ENCODE measurements around the gene CFAP47. TPM values are rescaled to one million over a fixed set of nuclear protein-coding genes. Genes with fewer than 3 reads are reported as not detected.
A peak's percentile ranks its signal among the peaks of the same experiment; 100 is the strongest.

The CFAP47 gene
- total and polyA plus RNA-seq, 7 donors, result 0.20 TPM; not detected in 6

DNA sequence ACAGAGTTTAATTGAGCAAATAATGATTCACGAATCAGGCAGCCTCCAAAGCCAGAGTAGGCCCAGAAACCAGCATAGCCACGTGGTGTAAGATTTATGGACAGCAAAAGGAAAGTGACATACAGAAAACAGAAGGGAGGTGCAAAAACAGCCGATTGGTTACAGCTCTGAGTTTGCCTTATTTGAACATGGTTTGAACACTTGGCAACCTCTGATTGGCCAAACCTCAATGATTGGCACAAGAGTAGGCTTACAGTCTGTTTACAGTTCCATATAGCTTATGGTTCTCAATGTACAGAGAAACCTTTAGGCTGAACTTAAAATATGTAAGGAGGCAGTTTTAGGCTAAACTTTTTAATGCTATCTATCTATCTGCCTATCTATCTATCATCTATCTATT is 394.8 kb downstream of the CFAP47 start:
- TF ChIP-seq CTCF (IDR thresholded peaks at IDR 0.05), result no peak
- Histone ChIP-seq H3K4me1 (no peaks in the 10 kb centered on the region), H3K27me3 (ENCODE audit: insufficient read depth in 3 of 3, low read length in 2 of 3) (peaks cover 0 to 3% (median 0%) of the 10 kb centered on the region in 3 donors), H3K36me3 (ENCODE audit: insufficient read depth in 1 of 2, low read depth in 1 of 2) (no peaks in the 10 kb centered on the region), H3K9me3 (no peaks in the 10 kb centered on the region), H3K27ac (no peak overlapping the region), H3K4me3 (no peak overlapping the region)
- ATAC-seq, result no peak
- no peak for DNase-seq
- intact Hi-C loops (cut with DNase I), result no loop called here
- 42 to 54% (median 50%) methylated on average over 3 of the region's 3 CpGs for WGBS, 3 donors

GRCh38 chrX:36334572-36334971 is 415.0 kb downstream of the CFAP47 start:
- Histone ChIP-seq H3K4me1 (no peaks in the 10 kb centered on the region), H3K4me3 (no peak overlapping the region), H3K27ac (no peak overlapping the region), H3K27me3 (ENCODE audit: insufficient read depth in 3 of 3, low read length in 2 of 3) (no peaks in the 10 kb centered on the region), H3K36me3 (ENCODE audit: insufficient read depth in 1 of 2, low read depth in 1 of 2) (no peaks in the 10 kb centered on the region), H3K9me3 (no peaks in the 10 kb centered on the region)
- DNase-seq, result no peak
- 32 to 73% (median 44%) methylated on average over 1 of the region's 1 CpG for WGBS, 3 donors
- intact Hi-C loops (cut with DNase I), result no loop called here
- peak in 3 of 4 donors; percentile 48 to 54 (median 54) for ATAC-seq
- no peak for TF ChIP-seq CTCF (IDR thresholded peaks at IDR 0.05)

- no peaks in the 10 kb centered on the region for H3K9me3 ChIP-seq
- H3K27me3 ChIP-seq (ENCODE audit: insufficient read depth in 3 of 3, low read length in 2 of 3), result no peaks in the 10 kb centered on the region
- no peak for TF ChIP-seq CTCF (IDR thresholded peaks at IDR 0.05)
- H3K4me3 ChIP-seq, result no peak overlapping the region
- H3K4me1 ChIP-seq, result no peaks in the 10 kb centered on the region
- ATAC-seq, result no peak
- 41 to 49% (median 46%) methylated on average over 3 of the region's 3 CpGs for WGBS, 3 donors
- H3K36me3 ChIP-seq (ENCODE audit: insufficient read depth in 1 of 2, low read depth in 1 of 2), result no peaks in the 10 kb centered on the region
- no peak overlapping the region for H3K27ac ChIP-seq
- no peak for DNase-seq
- intact Hi-C loops (cut with DNase I), result no loop called here
These were observed 417.2 kb downstream of the CFAP47 start for GRCh38 chrX:36336751-36337150.

GRCh38 chrX:36344301-36344700 is 424.8 kb downstream of the CFAP47 start:
- ATAC-seq (no peak), DNase-seq (no peak)
- intact Hi-C loops (cut with DNase I), result no loop called here
- no peak for TF ChIP-seq CTCF (IDR thresholded peaks at IDR 0.05)
- H3K27ac ChIP-seq, result no peak overlapping the region
- no peaks in the 10 kb centered on the region for H3K27me3 ChIP-seq (ENCODE audit: insufficient read depth in 3 of 3, low read length in 2 of 3)
- H3K9me3 ChIP-seq, result no peaks in the 10 kb centered on the region
- H3K4me1 ChIP-seq, result no peaks in the 10 kb centered on the region
- WGBS, 3 donors, result 53 to 92% (median 83%) methylated on average over 1 of the region's 1 CpG
- H3K36me3 ChIP-seq (ENCODE audit: insufficient read depth in 1 of 2, low read depth in 1 of 2), result no peaks in the 10 kb centered on the region
- no peak overlapping the region for H3K4me3 ChIP-seq

GRCh38 chrX:36348509-36348908 is 429.0 kb downstream of the CFAP47 start:
- no peak for TF ChIP-seq CTCF (IDR thresholded peaks at IDR 0.05)
- intact Hi-C loops (cut with DNase I), result no loop called here
- no peak for ATAC-seq
- no peaks in the 10 kb centered on the region for H3K27me3 ChIP-seq (ENCODE audit: insufficient read depth in 3 of 3, low read length in 2 of 3)
- no peak overlapping the region for H3K27ac ChIP-seq
- DNase-seq, result no peak
- no peak overlapping the region for H3K4me3 ChIP-seq
- H3K4me1 ChIP-seq, result no peaks in the 10 kb centered on the region
- WGBS, 3 donors, result 75 to 88% (median 78%) methylated on average over 1 of the region's 1 CpG
- H3K9me3 ChIP-seq, result no peaks in the 10 kb centered on the region
- H3K36me3 ChIP-seq (ENCODE audit: insufficient read depth in 1 of 2, low read depth in 1 of 2), result no peaks in the 10 kb centered on the region
